Tibial nerve (tissue), 4 donors: ENCODE measurements around the gene IGLON5.

Experiments used
- EP300 ChIP-seq, 2 donors: sonication (generic); formaldehyde crosslinking; IDR thresholded peaks; one replicate each; pipeline ENCODE4 v1.6.1; 2017; ENCODE audit warnings: antibody characterized with exemption in 2 of 2, mild to moderate bottlenecking in 1 of 2
- POLR2A ChIP-seq, 2 donors: fragments of 450-650 bp; IDR thresholded peaks; one replicate each; pipeline ENCODE4 v1.6.1; 2017; ENCODE audit warnings: antibody characterized with exemption in 2 of 2, mild to moderate bottlenecking in 2 of 2, moderate library complexity in 2 of 2
- TF ChIP-seq, protein P1 (sequence below), 5 experiments: fragments of 200-600 bp in 3 of 5; fragments of 450-650 bp in 2 of 5; sonication (generic) in 3 of 5; IDR thresholded peaks; one replicate each; pipeline ENCODE4 v1.5.1; 2016 to 2019; ENCODE audit warnings: antibody characterized with exemption in 5 of 5, mild to moderate bottlenecking in 3 of 5, moderate library complexity in 2 of 5

DNA sequence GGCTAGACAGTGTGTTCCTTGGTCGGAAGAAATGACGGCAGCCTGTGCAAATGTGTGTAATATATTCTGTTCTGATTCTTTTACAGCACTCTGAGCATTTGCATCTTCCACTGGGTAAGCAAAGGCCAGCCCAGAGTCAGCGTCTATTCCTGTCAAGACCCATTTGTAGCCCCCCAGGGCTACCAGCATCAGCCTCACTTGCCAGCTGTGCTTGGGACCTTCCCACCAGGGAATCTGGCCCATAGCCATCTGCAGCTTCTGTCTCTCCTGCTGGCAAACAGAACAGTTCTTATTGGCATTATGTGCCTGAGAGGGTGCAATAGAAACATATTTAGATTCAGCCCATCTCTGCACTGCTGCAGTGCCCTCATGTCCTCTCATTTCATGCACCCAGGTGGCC lies 6.0 kb upstream of the IGLON5 start:
- TF ChIP-seq EP300 (IDR thresholded peaks at IDR 0.05) = no peak
- TF ChIP-seq, protein P1, sequence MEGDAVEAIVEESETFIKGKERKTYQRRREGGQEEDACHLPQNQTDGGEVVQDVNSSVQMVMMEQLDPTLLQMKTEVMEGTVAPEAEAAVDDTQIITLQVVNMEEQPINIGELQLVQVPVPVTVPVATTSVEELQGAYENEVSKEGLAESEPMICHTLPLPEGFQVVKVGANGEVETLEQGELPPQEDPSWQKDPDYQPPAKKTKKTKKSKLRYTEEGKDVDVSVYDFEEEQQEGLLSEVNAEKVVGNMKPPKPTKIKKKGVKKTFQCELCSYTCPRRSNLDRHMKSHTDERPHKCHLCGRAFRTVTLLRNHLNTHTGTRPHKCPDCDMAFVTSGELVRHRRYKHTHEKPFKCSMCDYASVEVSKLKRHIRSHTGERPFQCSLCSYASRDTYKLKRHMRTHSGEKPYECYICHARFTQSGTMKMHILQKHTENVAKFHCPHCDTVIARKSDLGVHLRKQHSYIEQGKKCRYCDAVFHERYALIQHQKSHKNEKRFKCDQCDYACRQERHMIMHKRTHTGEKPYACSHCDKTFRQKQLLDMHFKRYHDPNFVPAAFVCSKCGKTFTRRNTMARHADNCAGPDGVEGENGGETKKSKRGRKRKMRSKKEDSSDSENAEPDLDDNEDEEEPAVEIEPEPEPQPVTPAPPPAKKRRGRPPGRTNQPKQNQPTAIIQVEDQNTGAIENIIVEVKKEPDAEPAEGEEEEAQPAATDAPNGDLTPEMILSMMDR (IDR thresholded peaks at IDR 0.05) = no peak
- no peak for TF ChIP-seq POLR2A (IDR thresholded peaks at IDR 0.05)
